HG03439 (cell line): ENCODE measurements around the gene HOXC5.

Experiments used
- ATAC-seq: cut with Tn5 transposase; IDR thresholded peaks from one replicate; pipeline ENCODE4 v1.9.1; 2021; ENCODE audit warnings: mild to moderate bottlenecking, moderate library complexity; ENCODE audit not compliant: unreplicated experiment

Gene HOXC5

GRCh38 chr12:54019091-54019811, 13.6 kb upstream of the HOXC5 start:
- no peak for ATAC-seq

DNA sequence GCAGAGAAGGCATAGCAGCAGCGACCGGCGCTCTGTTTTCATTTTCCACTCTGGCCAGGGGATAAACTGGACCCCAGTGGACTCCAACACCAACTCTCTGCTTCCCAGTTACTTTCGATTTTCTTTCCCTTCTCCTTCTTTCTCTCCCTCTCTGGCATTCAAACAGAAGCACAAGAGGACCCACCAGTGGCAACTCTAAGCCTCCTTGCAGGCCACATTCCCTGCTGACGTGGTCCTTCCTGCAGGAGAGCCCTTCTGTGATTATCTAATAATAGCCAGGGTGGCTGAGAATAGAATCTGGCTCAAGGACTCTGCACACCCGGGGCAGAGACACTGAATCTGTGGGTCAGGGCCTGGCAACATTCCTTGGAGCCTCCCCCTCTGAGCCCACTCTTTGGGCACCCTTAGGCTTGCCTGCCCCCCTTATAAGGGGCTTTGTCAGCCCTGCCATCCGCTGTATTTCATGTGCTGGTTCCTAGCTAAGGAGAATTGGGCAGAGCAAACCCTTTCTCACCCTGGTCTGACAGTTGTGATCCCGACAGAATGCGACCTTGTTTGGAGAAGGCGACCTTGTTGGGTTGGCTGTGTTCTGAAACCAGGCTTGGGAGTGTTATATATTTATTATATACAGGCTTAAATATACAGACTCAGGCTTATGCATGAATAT, 12.8 kb upstream of the HOXC5 start:
- no peak for ATAC-seq

- no peak for ATAC-seq
These were observed 12.1 kb upstream of the HOXC5 start for GRCh38 chr12:54020591-54021405.

DNA sequence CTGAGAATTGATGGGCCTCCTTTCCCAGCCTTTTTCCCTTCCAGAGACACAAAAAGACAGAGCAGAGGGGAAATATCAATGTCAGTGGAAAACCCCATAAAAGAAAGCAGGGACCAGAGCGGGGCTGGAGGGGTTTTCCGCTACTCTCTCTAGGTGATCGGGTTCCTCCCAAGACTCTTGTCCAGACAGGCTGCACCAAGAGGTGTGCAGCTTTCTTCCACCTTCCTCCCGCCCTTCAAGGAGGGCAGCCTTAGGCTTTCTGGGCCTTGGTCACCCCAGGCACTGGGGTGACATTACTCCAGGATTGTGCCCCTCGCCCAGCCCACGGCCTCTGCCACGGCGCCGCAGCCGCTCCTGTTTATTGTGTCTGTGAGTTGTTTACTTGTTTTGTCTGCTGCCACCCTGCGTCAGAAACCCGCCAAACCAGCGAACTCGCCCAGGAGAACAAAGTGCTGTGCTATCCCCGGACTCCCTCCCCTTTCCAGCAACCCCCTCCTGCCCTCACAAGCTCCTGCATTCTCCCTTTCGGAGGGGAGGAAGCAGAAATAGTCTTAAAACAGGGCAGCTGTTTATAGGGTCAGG, 11.3 kb upstream of the HOXC5 start:
- ATAC-seq = no peak

- ATAC-seq = no peak
These were observed 9.6 kb upstream of the HOXC5 start for GRCh38 chr12:54022960-54023884.

- no peak for ATAC-seq
These were observed 8.7 kb upstream of the HOXC5 start for GRCh38 chr12:54024127-54024526.

DNA sequence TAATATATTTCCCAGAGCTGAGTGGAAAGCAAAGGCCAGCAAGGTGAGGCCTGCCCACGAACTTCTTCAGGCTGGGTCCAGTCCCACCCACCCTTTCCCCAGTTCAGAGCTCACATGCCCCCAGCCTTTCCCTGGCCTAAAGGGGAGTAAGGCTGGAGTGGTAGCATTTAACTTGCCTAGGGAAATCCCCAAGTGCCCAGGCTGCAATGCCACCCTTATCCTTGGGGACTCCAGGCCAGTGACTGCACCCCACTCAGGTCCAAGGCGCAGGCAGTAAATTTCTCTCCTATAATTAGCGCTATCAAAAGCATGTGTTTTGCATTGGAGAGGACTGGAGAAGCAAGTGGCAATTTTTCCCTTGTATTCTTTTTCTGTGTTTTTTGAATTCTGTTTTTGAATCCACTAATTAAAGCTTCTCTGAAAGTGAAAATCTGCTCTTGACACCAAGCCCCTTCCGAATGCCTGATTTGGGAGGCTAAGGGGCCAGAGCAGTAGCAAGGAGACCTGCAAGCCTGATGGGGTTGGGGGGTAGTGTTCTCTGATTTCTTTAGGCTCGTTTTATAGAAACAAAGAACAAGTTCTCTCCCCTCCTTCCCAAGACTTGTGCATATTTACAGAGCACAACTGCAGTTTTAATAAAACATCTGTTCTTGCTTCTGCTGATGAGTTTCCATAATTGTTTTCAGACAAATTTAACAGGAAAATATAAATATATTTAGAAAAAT, 8.1 kb upstream of the HOXC5 start:
- no peak for ATAC-seq

DNA sequence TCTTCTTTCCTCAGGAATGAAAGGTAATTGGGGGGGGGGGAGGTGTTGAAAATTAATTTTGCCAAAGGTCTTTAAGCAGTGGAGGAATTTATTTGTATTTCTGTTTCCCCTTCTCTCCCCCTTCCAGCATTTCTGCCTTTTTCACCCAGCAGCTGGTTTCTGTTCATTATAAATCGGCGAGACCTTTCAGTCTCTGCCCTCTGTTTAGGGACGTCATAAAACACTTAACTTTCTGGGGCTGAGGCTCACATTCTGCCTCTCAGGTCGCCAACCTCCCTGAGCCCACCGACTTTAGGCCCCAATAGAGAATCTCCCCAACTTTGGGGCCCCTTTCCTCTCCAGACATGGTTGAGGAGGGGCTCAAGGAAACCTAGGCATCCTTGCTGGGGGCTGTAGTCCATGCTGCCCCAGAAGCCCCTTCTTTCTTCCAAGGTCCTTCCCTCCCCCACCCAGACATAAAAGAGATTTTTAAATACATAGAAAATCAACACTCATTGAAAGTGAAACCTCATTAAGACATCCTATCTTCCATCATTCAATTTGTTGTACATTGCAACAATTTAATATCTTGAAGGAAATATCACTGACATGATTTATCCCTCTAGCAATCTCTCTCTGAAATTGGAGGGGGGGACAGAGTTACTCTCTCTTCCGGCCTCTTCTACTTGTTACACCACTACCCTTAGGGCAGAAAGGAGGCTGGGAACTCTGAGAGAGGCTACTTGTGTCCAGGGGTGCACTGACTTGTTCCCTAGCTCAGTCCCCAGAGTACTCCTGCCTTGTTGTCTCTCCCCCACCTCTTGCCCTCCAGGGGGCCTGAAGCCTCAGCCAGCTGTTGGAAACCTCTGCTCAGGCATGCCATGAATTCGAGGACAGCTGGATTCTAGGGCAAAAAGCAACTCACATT, 7.1 kb upstream of the HOXC5 start:
- ATAC-seq = no peak

DNA sequence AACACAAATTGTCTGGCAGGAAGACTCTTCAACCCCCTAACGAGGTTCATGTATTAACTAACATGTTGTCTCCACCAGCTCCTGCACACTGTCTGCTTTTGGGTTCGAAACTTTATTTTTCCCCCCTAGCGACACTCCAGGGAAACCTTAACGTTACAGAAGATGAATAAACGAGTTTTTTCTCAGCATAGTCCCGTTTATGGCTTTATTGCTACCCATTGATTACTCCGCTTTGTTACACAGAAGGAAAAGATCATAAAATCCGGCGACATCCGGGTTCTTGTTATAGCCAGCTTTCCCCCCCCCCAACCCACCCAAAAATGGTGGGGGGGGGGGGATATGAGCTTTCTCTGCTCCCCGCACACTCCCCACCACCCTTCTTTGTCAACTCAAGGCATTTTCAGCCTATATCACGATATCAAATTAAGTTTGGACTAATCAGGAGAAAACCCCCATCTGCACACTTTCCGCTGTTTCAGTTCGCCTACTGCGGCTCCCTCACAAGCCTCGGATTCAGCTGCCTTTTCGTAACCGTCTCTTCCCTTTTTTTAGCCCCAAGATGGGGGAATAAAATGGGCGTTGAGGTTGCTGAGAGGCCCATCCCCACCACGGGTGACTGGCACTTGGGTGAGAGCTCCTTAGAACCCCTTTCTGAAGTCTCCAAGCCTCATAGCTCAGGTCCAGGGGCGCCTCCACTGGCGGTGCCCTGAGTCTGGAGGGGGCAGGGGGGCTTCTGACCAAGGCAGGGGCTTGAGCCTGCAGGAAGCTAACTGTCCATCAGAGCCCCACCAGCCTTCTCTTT, 6.0 kb upstream of the HOXC5 start:
- ATAC-seq = no peak

GRCh38 chr12:54027442-54027786, 5.4 kb upstream of the HOXC5 start:
- no peak for ATAC-seq

- no peak for ATAC-seq
These were observed 4.3 kb upstream of the HOXC5 start, which contains the start of gene HOXC6 for GRCh38 chr12:54028314-54029201. HOXC6 (plus strand) TSS chr12:54028440; CDS start chr12:54028522, 82 bp downstream.

DNA sequence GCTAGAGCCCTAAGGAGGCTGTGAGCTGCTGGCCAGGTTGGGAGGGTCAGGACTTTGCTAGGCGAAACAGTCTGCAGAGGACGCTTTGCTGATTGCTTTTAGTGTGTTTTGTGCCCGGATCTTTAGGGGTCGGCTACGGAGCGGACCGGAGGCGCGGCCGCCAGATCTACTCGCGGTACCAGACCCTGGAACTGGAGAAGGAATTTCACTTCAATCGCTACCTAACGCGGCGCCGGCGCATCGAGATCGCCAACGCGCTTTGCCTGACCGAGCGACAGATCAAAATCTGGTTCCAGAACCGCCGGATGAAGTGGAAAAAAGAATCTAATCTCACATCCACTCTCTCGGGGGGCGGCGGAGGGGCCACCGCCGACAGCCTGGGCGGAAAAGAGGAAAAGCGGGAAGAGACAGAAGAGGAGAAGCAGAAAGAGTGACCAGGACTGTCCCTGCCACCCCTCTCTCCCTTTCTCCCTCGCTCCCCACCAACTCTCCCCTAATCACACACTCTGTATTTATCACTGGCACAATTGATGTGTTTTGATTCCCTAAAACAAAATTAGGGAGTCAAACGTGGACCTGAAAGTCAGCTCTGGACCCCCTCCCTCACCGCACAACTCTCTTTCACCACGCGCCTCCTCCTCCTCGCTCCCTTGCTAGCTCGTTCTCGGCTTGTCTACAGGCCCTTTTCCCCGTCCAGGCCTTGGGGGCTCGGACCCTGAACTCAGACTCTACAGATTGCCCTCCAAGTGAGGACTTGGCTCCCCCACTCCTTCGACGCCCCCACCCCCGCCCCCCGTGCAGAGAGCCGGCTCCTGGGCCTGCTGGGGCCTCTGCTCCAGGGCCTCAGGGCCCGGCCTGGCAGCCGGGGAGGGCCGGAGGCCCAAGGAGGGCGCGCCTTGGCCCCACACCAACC, 3.1 kb upstream of the HOXC5 start:
- no peak for ATAC-seq

- ATAC-seq = no peak
These were observed 2.4 kb upstream of the HOXC5 start for GRCh38 chr12:54030442-54030801.

DNA sequence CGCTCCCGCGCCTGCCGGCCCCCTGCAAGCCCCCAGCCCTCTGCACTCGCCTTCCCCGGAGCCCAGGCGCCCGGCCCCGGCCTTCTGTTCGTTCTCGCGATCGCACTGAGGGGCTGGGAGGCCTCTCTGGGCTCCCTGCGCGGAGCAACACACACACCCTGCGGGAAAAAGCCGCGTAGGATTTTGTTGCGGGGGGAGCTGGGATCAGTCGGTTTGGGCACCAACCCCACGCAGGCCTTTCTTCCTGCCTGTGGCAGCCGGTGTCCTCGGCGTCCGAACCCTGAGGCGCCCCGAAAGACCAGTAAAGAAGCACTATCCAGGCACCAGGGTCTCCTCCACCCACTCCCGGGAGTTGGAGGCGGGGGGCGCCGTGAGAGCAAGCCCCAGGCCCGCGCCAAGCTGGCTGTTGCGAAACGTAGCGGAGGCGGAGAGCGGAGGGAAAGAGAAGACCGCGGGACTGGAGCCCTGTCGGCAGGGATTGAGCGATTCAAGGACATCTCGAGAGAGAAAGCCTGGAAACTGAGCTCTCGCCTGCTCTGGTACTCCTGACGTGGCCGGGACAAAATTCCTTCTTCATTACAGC, 1.9 kb upstream of the HOXC5 start:
- no peak for ATAC-seq

DNA sequence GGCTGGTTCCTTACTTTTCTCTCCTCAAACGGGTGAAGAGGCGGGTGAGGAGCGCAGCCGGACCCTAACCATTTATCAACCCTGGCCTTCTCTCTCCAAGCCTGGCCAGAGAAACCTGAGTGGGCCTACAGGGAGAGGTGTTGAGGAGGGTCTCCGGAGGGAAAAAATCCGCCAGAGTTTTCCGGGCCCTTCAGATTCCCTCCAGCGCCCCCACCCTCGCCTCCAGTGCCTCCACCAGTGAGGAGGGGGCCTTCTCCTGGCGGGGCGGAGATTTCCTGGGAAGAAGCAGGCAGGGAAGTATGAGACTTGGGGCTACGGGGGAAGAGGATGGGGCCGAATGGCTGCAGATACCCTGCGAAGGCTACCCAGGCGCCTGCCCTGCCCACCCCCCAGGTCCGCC, 1.4 kb upstream of the HOXC5 start:
- ATAC-seq = no peak
